Left ventricle myocardium superior (tissue), 1 donor: ENCODE data around the gene FADS3. TPM values are rescaled to one million over a fixed set of nuclear protein-coding genes. Genes with fewer than 3 reads are reported as not detected.

Source experiments
- ATAC-seq: fragments of 200-7000 bp; cut with Tn5 transposase; one replicate; pipeline ENCODE4 v1.9.1; 2020; ENCODE audit warnings: mild to moderate bottlenecking, moderate library complexity
- DNase-seq: peaks from one replicate; pipeline ENCODE4 v3.0.0-alpha.2; 2020
- intact Hi-C: fragments of 100-400 bp; cut with micrococcal nuclease; formaldehyde crosslinking; loops from one replicate; pipeline ENCODE4 v1.11.0; 2022
- long read RNA-seq: library from polyadenylated mRNA; unstranded; transcript quantifications from one replicate; pipeline ENCODE4 v2.0.0, GENCODE V29; 2021
- total RNA-seq: library from RNA; stranded (reverse); fragmentation: NEBNext Ultra II Directional; extraction: Animal tissue kit (Norgen Biotek cat#: 25700); gene quantifications from one replicate; pipeline ENCODE4 v1.2.1, GENCODE V29; 2021
- donor health status: DM: no; HTN: yes; CAD: no; lungs with severe emphysema.

FADS3 gene
- total RNA-seq = 69.7 TPM
- long read RNA-seq, transcript FADS3-201 (12 exons, 1,779 nt) = major isoform, 66 of 141 reads
- long read RNA-seq, partial matches to known transcripts = 17 of 141 reads
- long read RNA-seq, other reads (novel, unspliced or antisense) = 58 of 141 reads

- intact Hi-C loops = loop anchor here (10.0 kb wide), 1 partner anchor 213 kb away; no protein-coding TSS in a partner anchor
- ATAC-seq = peak; percentile 88
- peak; percentile 95 for DNase-seq
Measured at GRCh38 chr11:61891331-61892084, at the start of gene FADS3. TSS of gene FADS3 (minus strand) at chr11:61891545. CDS start at chr11:61891381, 164 bp downstream.

- intact Hi-C loops = no loop called here
- no peak for DNase-seq
- ATAC-seq = no peak
Measured at GRCh38 chr11:61940466-61940865, 49.1 kb upstream of the FADS3 start.

GRCh38 chr11:61935861-61936260 is 44.5 kb upstream of the FADS3 start:
- no peak for DNase-seq
- ATAC-seq = no peak
- intact Hi-C loops = no loop called here

GRCh38 chr11:61930933-61931332 is 39.6 kb upstream of the FADS3 start:
- no peak for DNase-seq
- intact Hi-C loops = no loop called here
- no peak for ATAC-seq

GRCh38 chr11:61928606-61929005 is 37.3 kb upstream of the FADS3 start:
- ATAC-seq (no peak), DNase-seq (no peak)
- intact Hi-C loops = no loop called here

- no peak for ATAC-seq
Measured at GRCh38 chr11:61927501-61927900, 36.2 kb upstream of the FADS3 start.

GRCh38 chr11:61926235-61926634 is 34.9 kb upstream of the FADS3 start:
- ATAC-seq (no peak), DNase-seq (no peak)
- intact Hi-C loops = no loop called here

More at GRCh38 chr11:61927501-61927900, 36.2 kb upstream of the FADS3 start:
- no peak for DNase-seq
- intact Hi-C loops = no loop called here

GRCh38 chr11:61925736-61926135 is 34.4 kb upstream of the FADS3 start:
- ATAC-seq (no peak), DNase-seq (no peak)
- intact Hi-C loops = no loop called here

- ATAC-seq (peak; percentile 10), DNase-seq (no peak)
- intact Hi-C loops = no loop called here
Measured at GRCh38 chr11:61924064-61924455, 32.7 kb upstream of the FADS3 start.

GRCh38 chr11:61923166-61924063 is 32.1 kb upstream of the FADS3 start:
- intact Hi-C loops = no loop called here
- ATAC-seq (peak; percentile 84), DNase-seq (peak; percentile 84)

- peak; percentile 79 for ATAC-seq
- DNase-seq = peak; percentile 87
- intact Hi-C loops = no loop called here
Measured at GRCh38 chr11:61922539-61922938, 31.2 kb upstream of the FADS3 start.

- ATAC-seq = no peak
- DNase-seq = no peak
- intact Hi-C loops = no loop called here
Measured at GRCh38 chr11:61921446-61921845, 30.1 kb upstream of the FADS3 start.

GRCh38 chr11:61919705-61920631 is 28.6 kb upstream of the FADS3 start:
- DNase-seq (peak; percentile 37), ATAC-seq (no peak)
- intact Hi-C loops = no loop called here

GRCh38 chr11:61918938-61919704 is 27.8 kb upstream of the FADS3 start:
- intact Hi-C loops = no loop called here
- ATAC-seq = peak; percentile 24
- DNase-seq = peak; percentile 70

GRCh38 chr11:61918251-61918937 is 27.0 kb upstream of the FADS3 start:
- ATAC-seq = no peak
- intact Hi-C loops = no loop called here
- DNase-seq = no peak

- intact Hi-C loops = no loop called here
Measured at GRCh38 chr11:61917334-61918109, 26.2 kb upstream of the FADS3 start, which contains the start of gene RAB3IL1. TSS of gene RAB3IL1 (minus strand) at chr11:61917566. CDS start at chr11:61917367, 199 bp downstream.

More at GRCh38 chr11:61917334-61918109, 26.2 kb upstream of the FADS3 start, which contains the start of gene RAB3IL1:
- ATAC-seq (peak; percentile 84), DNase-seq (peak; percentile 89)
